AG10803 (cell line): ENCODE data around the gene C10orf90.
A peak's percentile ranks its signal among the peaks of the same experiment; 100 is the strongest.

Experiments
- DNase-seq: peaks from one replicate; pipeline ENCODE4 v3.0.0; 2010; ENCODE audit warnings: low read depth
- H3K4me3 ChIP-seq: 2 replicates; pipeline ENCODE4 v1.5.1; 2011; ENCODE audit warnings: mild to moderate bottlenecking, low read length, control low read depth
- TF ChIP-seq, protein P1 (sequence below): conservative IDR thresholded peaks from 2 replicates; pipeline ENCODE4 v1.5.1; 2011; ENCODE audit warnings: mild to moderate bottlenecking, low read length, control low read depth, inconsistent platforms

Gene C10orf90

DNA sequence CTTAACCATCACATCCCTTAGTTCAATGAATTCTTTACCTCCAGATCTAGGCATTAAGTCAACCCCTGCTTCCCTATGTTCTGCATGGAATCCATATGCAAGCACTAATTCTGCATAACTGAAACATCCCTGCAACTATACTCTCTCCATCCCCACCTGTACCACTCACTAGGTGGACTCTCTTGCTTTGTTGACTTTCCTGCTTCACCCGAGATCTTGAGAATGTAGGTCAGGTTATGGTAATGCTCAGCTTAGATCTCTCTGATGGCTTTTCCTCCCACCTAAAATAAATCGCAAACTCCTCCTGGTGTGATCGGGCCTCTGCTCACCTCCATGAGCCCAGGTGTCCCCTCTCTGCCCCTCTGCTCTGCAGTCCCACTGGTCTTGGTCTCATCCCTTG is 189.8 kb downstream of the C10orf90 start:
- H3K4me3 ChIP-seq: no peak overlapping the region
- no peak for DNase-seq
- TF ChIP-seq, protein P1, sequence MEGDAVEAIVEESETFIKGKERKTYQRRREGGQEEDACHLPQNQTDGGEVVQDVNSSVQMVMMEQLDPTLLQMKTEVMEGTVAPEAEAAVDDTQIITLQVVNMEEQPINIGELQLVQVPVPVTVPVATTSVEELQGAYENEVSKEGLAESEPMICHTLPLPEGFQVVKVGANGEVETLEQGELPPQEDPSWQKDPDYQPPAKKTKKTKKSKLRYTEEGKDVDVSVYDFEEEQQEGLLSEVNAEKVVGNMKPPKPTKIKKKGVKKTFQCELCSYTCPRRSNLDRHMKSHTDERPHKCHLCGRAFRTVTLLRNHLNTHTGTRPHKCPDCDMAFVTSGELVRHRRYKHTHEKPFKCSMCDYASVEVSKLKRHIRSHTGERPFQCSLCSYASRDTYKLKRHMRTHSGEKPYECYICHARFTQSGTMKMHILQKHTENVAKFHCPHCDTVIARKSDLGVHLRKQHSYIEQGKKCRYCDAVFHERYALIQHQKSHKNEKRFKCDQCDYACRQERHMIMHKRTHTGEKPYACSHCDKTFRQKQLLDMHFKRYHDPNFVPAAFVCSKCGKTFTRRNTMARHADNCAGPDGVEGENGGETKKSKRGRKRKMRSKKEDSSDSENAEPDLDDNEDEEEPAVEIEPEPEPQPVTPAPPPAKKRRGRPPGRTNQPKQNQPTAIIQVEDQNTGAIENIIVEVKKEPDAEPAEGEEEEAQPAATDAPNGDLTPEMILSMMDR: no peak

DNA sequence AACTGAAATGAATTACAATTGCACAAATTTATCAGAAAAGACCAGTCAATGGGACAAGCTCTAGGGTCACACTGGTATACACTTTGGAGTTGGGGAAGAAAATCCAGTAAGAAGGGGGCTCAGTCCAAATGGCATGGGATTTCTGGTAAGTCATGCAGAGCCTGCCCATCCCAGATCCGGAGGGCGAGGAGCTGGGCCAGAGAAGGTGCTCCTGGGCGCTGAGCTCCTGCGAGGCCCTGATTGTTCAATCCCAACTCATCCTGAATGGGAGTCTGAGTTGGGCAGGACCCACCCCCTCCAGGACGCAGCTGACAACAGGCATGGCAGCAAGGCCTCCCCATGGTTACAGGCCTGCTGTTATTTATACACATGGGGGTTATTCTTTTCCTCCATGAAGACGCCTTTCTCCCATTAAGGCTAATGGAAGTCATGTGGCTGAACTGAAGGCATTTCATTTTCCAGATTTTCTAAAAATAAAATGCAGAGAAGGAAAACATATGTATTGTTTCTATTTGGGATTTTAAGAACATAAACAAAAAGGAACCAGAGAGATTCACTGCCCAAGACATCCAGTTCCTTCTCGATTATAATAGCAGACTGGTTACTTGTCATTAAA is 191.1 kb downstream of the C10orf90 start:
- TF ChIP-seq, protein P1: no peak
- no peak for DNase-seq
- H3K4me3 ChIP-seq: no peak overlapping the region

GRCh38 chr10:126478546-126478945 is 191.9 kb downstream of the C10orf90 start:
- no peak overlapping the region for H3K4me3 ChIP-seq
- TF ChIP-seq, protein P1: no peak
- DNase-seq: no peak

GRCh38 chr10:126476246-126476645 is 194.2 kb downstream of the C10orf90 start:
- no peak overlapping the region for H3K4me3 ChIP-seq
- TF ChIP-seq, protein P1: peak; percentile 28
- DNase-seq: peak; percentile 49

GRCh38 chr10:126475074-126475691 is 195.3 kb downstream of the C10orf90 start:
- TF ChIP-seq, protein P1: no peak
- DNase-seq: peak; percentile 38
- H3K4me3 ChIP-seq: no peak overlapping the region

- TF ChIP-seq, protein P1: no peak
- no peak overlapping the region for H3K4me3 ChIP-seq
- no peak for DNase-seq
Observed at GRCh38 chr10:126474031-126474430, 196.5 kb downstream of the C10orf90 start.

- no peak overlapping the region for H3K4me3 ChIP-seq
- TF ChIP-seq, protein P1: no peak
- no peak for DNase-seq
Observed at GRCh38 chr10:126470991-126471390, 199.5 kb downstream of the C10orf90 start.
